Osteoblast (primary cell): ENCODE results near the gene KCTD21. TPM values are rescaled to one million over a fixed set of nuclear protein-coding genes. Genes with fewer than 3 reads are reported as not detected.
A peak's percentile ranks its signal among the peaks of the same experiment; 100 is the strongest.

Experiments
- DNase-seq: peaks from one replicate; pipeline ENCODE4 v3.0.0; 2011; ENCODE audit warnings: low spot score, mixed read lengths; ENCODE audit not compliant: insufficient read length; ENCODE audit errors: missing footprints
- H2AFZ ChIP-seq: 2 replicates; pipeline ENCODE4 v1.6.0; 2011; ENCODE audit warnings: mild to moderate bottlenecking, low read length
- H3K27ac ChIP-seq: 2 replicates; pipeline ENCODE4 v1.5.1; 2011; ENCODE audit warnings: mild to moderate bottlenecking, low read depth, low read length, moderate library complexity
- H3K27me3 ChIP-seq: 2 replicates; pipeline ENCODE4 v1.6.0; 2012; ENCODE audit warnings: mild to moderate bottlenecking, control low read depth, inconsistent platforms, low read length, moderate library complexity; ENCODE audit not compliant: insufficient read depth
- H3K36me3 ChIP-seq: 2 replicates; pipeline ENCODE4 v1.5.1; 2011; ENCODE audit warnings: mild to moderate bottlenecking, low read length, control low read depth, moderate library complexity; ENCODE audit not compliant: insufficient read depth
- H3K4me1 ChIP-seq: 2 replicates; pipeline ENCODE4 v1.5.1; 2011; ENCODE audit warnings: mild to moderate bottlenecking, low read length, control low read depth, moderate library complexity; ENCODE audit not compliant: insufficient read depth
- H3K4me2 ChIP-seq: 2 replicates; pipeline ENCODE4 v1.6.0; 2011; ENCODE audit warnings: mild to moderate bottlenecking, low read length; ENCODE audit not compliant: insufficient read depth
- H3K4me3 ChIP-seq: fragments of 200-600 bp; sonication (generic); 3 replicates; pipeline ENCODE4 v1.5.1; 2012; ENCODE audit warnings: mild to moderate bottlenecking, low read length, inconsistent platforms; ENCODE audit not compliant: insufficient read depth
- H3K79me2 ChIP-seq: 2 replicates; pipeline ENCODE4 v1.6.0; 2012; ENCODE audit warnings: mild to moderate bottlenecking, low read length, control low read depth, inconsistent platforms; ENCODE audit not compliant: insufficient read depth
- H3K9me3 ChIP-seq: 2 replicates; pipeline ENCODE4 v1.5.1; 2011; ENCODE audit warnings: low read depth, low read length, control low read depth
- H4K20me1 ChIP-seq: 2 replicates; pipeline ENCODE4 v1.6.0; 2012; ENCODE audit warnings: mild to moderate bottlenecking, low read length, control low read depth; ENCODE audit not compliant: insufficient read depth
- CTCF ChIP-seq: IDR thresholded peaks from 2 replicates; pipeline ENCODE4 v1.5.1; 2011; ENCODE audit warnings: mild to moderate bottlenecking, low read depth, low read length, moderate library complexity; ENCODE audit errors: extremely low read depth
- total RNA-seq: library from RNA; depleted of rRNA; stranded (reverse); fragments of >200 nt; gene quantifications from 2 replicates; pipeline ENCODE4 v1.2.3, GENCODE V29; 2012

The KCTD21 gene
- total RNA-seq, 1 donor, result 14.5 TPM

DNA sequence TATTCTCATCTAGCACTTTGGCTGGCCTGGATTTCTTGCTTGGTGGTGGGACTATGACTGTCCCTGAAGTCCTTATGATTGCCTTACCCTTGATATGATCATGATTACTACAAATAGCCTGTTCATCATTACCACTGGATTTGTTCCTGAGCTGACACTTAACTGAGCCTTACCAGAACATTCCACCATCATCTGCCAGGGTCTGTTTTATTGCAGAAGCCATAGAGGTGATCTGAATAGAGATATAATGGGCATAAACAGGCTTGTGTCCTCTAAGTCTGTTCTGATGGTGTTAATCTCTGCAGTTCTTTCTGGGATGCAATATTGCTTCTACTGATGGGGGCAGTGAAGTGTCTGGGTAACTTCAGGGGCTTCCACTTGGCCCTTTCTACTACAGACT lies 36.6 kb downstream of the KCTD21 start:
- no peaks in the 10 kb centered on the region for H3K4me1 ChIP-seq
- TF ChIP-seq CTCF, result no peak
- H2AFZ ChIP-seq, result no peak overlapping the region
- no peak overlapping the region for H3K4me2 ChIP-seq
- H3K27ac ChIP-seq, result no peak overlapping the region
- no peaks in the 10 kb centered on the region for H3K9me3 ChIP-seq
- no peaks in the 10 kb centered on the region for H4K20me1 ChIP-seq
- no peaks in the 10 kb centered on the region for H3K79me2 ChIP-seq
- H3K4me3 ChIP-seq, result no peak overlapping the region
- DNase-seq, result no peak
- H3K36me3 ChIP-seq, result no peaks in the 10 kb centered on the region
- no peaks in the 10 kb centered on the region for H3K27me3 ChIP-seq

- Histone ChIP-seq H3K4me2 (no peak overlapping the region), H4K20me1 (no peaks in the 10 kb centered on the region), H2AFZ (no peak overlapping the region), H3K27me3 (no peaks in the 10 kb centered on the region), H3K4me3 (no peak overlapping the region), H3K36me3 (no peaks in the 10 kb centered on the region), H3K4me1 (no peaks in the 10 kb centered on the region), H3K9me3 (no peaks in the 10 kb centered on the region), H3K79me2 (no peaks in the 10 kb centered on the region), H3K27ac (no peak overlapping the region)
- TF ChIP-seq CTCF, result no peak
- DNase-seq, result no peak
These were observed 37.7 kb downstream of the KCTD21 start for GRCh38 chr11:78150754-78151153.

- no peak overlapping the region for H3K4me2 ChIP-seq
- no peaks in the 10 kb centered on the region for H4K20me1 ChIP-seq
- no peak for DNase-seq
- H3K9me3 ChIP-seq, result no peaks in the 10 kb centered on the region
- TF ChIP-seq CTCF, result no peak
- no peaks in the 10 kb centered on the region for H3K4me1 ChIP-seq
- no peak overlapping the region for H3K27ac ChIP-seq
- H3K79me2 ChIP-seq, result no peaks in the 10 kb centered on the region
- H2AFZ ChIP-seq, result no peak overlapping the region
- H3K36me3 ChIP-seq, result no peaks in the 10 kb centered on the region
- H3K4me3 ChIP-seq, result no peak overlapping the region
- H3K27me3 ChIP-seq, result no peaks in the 10 kb centered on the region
These were observed 38.1 kb downstream of the KCTD21 start for GRCh38 chr11:78150346-78150745.

GRCh38 chr11:78149646-78150045 lies 38.8 kb downstream of the KCTD21 start:
- no peaks in the 10 kb centered on the region for H3K79me2 ChIP-seq
- H3K4me1 ChIP-seq, result no peaks in the 10 kb centered on the region
- DNase-seq, result peak; percentile 81
- H3K36me3 ChIP-seq, result no peaks in the 10 kb centered on the region
- no peak overlapping the region for H2AFZ ChIP-seq
- no peak overlapping the region for H3K27ac ChIP-seq
- H3K9me3 ChIP-seq, result no peaks in the 10 kb centered on the region
- no peaks in the 10 kb centered on the region for H3K27me3 ChIP-seq
- no peaks in the 10 kb centered on the region for H4K20me1 ChIP-seq
- no peak overlapping the region for H3K4me3 ChIP-seq
- no peak overlapping the region for H3K4me2 ChIP-seq
- peak; percentile 65 for TF ChIP-seq CTCF
